Upper lobe of right lung (tissue), 1 donor: ENCODE data around the gene LPP. TPM values are rescaled to one million over a fixed set of nuclear protein-coding genes. Genes with fewer than 3 reads are reported as not detected.

Source experiments
- ATAC-seq: fragments of 200-7000 bp; cut with Tn5 transposase; one replicate; pipeline ENCODE4 v1.9.1; 2020; ENCODE audit warnings: mild to moderate bottlenecking, moderate library complexity
- DNase-seq: peaks from one replicate; pipeline ENCODE4 v3.0.0-alpha.2; 2020
- H3K27ac ChIP-seq: fragments of 200-600 bp; one replicate; pipeline ENCODE4 v1.8.0; 2022
- H3K27me3 ChIP-seq: fragments of 200-600 bp; one replicate; pipeline ENCODE4 v1.8.0; 2022; ENCODE audit warnings: mild to moderate bottlenecking
- H3K36me3 ChIP-seq: fragments of 200-600 bp; one replicate; pipeline ENCODE4 v1.8.0; 2022
- H3K4me1 ChIP-seq: fragments of 200-600 bp; one replicate; pipeline ENCODE4 v1.8.0; 2022
- H3K4me3 ChIP-seq: fragments of 200-600 bp; one replicate; pipeline ENCODE4 v1.8.0; 2022; ENCODE audit warnings: mild to moderate bottlenecking
- H3K9me3 ChIP-seq: fragments of 200-600 bp; one replicate; pipeline ENCODE4 v1.8.0; 2022
- CTCF ChIP-seq: fragments of 200-600 bp; IDR thresholded peaks from one replicate; pipeline ENCODE4 v1.8.0; 2022; ENCODE audit warnings: antibody characterized with exemption
- intact Hi-C: fragments of 100-400 bp; cut with DNase I; formaldehyde crosslinking; loops from one replicate; pipeline ENCODE4 v1.11.0; 2022
- microRNA-seq: library from miRNA; unstranded; fragments of <30 nt; microRNA quantifications from one replicate; pipeline ENCODE4 v1.2.0, GENCODE V29; 2020; ENCODE audit warnings: borderline microRNAs expressed
- total RNA-seq: library from RNA; stranded (reverse); fragmentation: NEBNext Ultra II Directional; extraction: Animal tissue kit (Norgen Biotek cat#: 25700); gene quantifications from one replicate; pipeline ENCODE4 v1.2.1, GENCODE V29; 2021
- donor health status: DM: no; HTN: yes; CAD: no; lungs with severe emphysema.

The LPP gene
- total RNA-seq, 1 donor from 2014 or later: 191 TPM

- no peaks in the 10 kb centered on the region for H3K36me3 ChIP-seq
- H3K9me3 ChIP-seq: no peaks in the 10 kb centered on the region
- peak overlapping the region; percentile 59 for H3K27ac ChIP-seq
- peaks cover 24% of the 10 kb centered on the region for H3K4me1 ChIP-seq
- ATAC-seq: peak; percentile 72
- H3K4me3 ChIP-seq: no peak overlapping the region
- H3K27me3 ChIP-seq: no peaks in the 10 kb centered on the region
- TF ChIP-seq CTCF: no peak
- no peak for DNase-seq
- intact Hi-C loops: no loop called here
Measured at GRCh38 chr3:188939814-188940572, 786.0 kb downstream of the LPP start.

Small RNA genes lying within 50 kb of the gene (microRNA-seq; reads per million reads assigned to microRNA genes)
- 3,278 reads per million, percentile 91 among the genes with 10 or more reads in this experiment for gene MIR28
